ENCODE measurements around the gene CYP2C19. TPM values are rescaled to one million over a fixed set of nuclear protein-coding genes. Genes with fewer than 3 reads are reported as not detected.
"Not testable (repeated sequence)": the region's sequence is repeated elsewhere in the genome, so short reads cannot be mapped to it uniquely, and the experiment has no call there.

CYP2C19 gene
- total and polyA plus RNA-seq, 11 donors: not detected

DNA sequence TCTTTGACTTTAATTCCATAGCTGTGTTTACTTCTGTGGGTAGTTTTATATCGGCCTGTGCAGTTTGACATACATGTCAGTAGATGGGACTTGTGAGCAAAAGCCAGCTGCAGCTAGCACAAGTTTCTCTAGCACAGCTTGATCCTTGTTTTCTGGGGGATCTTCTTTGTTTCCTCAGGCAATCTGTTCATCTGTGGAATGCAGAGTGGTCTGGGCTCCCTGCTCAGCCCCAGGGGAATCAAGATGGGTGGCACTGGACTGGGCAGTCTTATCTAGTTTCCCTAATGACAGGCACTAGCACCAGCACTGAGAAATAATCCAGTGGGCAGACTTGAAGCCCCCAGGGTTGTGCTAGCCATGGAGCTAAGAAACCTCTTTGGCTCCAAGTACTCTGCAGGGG lies 40.8 kb downstream of the CYP2C19 start:
- WGBS, 4 donors: 65 to 75% (median 69%) methylated on average over 1 of the region's 1 CpG
- no peaks in the 10 kb centered on the region for H3K4me1 ChIP-seq
- TF ChIP-seq POLR2A (IDR thresholded peaks at IDR 0.05): no peak
- TF ChIP-seq, protein P1, sequence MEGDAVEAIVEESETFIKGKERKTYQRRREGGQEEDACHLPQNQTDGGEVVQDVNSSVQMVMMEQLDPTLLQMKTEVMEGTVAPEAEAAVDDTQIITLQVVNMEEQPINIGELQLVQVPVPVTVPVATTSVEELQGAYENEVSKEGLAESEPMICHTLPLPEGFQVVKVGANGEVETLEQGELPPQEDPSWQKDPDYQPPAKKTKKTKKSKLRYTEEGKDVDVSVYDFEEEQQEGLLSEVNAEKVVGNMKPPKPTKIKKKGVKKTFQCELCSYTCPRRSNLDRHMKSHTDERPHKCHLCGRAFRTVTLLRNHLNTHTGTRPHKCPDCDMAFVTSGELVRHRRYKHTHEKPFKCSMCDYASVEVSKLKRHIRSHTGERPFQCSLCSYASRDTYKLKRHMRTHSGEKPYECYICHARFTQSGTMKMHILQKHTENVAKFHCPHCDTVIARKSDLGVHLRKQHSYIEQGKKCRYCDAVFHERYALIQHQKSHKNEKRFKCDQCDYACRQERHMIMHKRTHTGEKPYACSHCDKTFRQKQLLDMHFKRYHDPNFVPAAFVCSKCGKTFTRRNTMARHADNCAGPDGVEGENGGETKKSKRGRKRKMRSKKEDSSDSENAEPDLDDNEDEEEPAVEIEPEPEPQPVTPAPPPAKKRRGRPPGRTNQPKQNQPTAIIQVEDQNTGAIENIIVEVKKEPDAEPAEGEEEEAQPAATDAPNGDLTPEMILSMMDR (IDR thresholded peaks at IDR 0.05): no peak

DNA sequence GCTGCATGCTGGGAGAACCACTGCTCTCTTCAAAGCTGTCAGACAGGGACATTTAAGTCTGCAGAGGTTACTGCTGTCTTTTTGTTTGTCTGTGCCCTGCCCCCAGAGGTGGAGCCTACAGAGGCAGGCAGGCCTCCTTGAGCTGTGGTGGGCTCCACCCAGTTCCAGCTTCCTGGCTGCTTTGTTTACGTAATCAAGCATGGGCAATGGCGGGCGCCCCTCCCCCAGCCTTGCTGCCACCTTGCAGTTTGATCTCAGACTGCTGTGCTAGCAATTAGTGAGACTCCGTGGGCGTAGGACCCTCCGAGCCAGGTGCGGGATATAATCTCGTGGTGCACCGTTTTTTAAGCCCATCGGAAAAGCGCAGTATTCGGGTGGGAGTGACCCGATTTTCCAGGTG lies 67.5 kb downstream of the CYP2C19 start:
- DNase-seq; ATAC-seq; H3K4me3 ChIP-seq; H3K36me3 ChIP-seq; intact Hi-C loops (cut with DNase I); H3K27me3 ChIP-seq; H3K27ac ChIP-seq; H3K4me1 ChIP-seq: not testable (repeated sequence)
- 86 to 92% (median 90%) methylated on average over 10 to 13 of the region's 13 CpGs for WGBS, 4 donors
- peaks cover 0 to 28% (median 0%) of the 10 kb centered on the region in 12 donors for H3K9me3 ChIP-seq

More for the DNA sequence above, 40.8 kb downstream of the CYP2C19 start:
- intact Hi-C loops (cut with DNase I): no loop called here
- peaks cover 0 to 9% (median 0%) of the 10 kb centered on the region in 12 donors for H3K9me3 ChIP-seq
- no peak overlapping the region for H3K27ac ChIP-seq
- ATAC-seq: no peak
- DNase-seq: no peak
- no peaks in the 10 kb centered on the region for H3K36me3 ChIP-seq
- no peak overlapping the region for H3K4me3 ChIP-seq
- H3K27me3 ChIP-seq: no peaks in the 10 kb centered on the region

DNA sequence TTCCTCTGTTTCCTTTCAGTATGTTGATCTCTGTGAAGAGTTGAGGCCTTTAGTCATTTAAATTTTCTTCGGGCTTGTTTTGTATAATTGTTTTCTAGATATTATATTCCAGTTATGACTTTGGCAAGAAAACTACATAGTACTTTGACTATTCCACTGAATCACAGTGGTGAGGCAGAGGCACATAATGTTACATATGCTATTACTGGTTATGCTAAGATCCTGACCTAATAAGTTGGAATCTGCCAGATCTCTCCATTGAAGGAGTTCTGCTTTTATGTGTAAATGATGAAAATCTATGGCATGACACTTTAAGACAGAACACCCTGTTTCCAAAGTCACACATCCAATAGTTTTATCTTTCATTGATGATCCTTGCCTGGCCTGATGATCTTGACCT lies 83.7 kb downstream of the CYP2C19 start:
- Histone ChIP-seq H3K27me3 (no peaks in the 10 kb centered on the region), H3K27ac (no peak overlapping the region), H3K9me3 (peaks cover 0 to 7% (median 0%) of the 10 kb centered on the region in 12 donors), H3K4me1 (no peaks in the 10 kb centered on the region), H3K36me3 (no peaks in the 10 kb centered on the region), H3K4me3 (no peak overlapping the region)
- DNase-seq (no peak), ATAC-seq (no peak)
- WGBS, 4 donors: 51 to 58% (median 57%) methylated on average over 1 of the region's 1 CpG
- TF ChIP-seq POLR2A (IDR thresholded peaks at IDR 0.05): no peak
- TF ChIP-seq, protein P1 (IDR thresholded peaks at IDR 0.05): no peak
- intact Hi-C loops (cut with DNase I): no loop called here

DNA sequence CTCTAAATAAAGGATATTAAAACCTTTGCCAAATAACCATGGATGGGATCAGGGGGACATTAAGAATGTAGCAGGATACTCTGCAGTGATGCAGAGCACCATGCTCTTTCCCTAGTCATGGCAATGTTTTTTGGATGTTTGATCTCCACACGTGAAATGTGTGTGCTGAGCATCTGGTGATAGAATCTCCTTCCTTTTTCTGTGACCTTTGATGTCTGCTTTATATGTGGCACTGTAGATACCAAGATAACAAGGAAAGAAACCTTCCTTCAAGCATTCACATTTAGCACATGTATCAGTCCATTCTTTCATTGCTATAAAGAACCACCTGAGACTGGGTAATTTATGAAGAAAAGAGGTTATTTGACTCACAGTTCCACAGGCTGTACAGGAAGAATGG lies 88.3 kb downstream of the CYP2C19 start:
- Histone ChIP-seq H3K36me3 (no peaks in the 10 kb centered on the region), H3K9me3 (peaks cover 0 to 7% (median 0%) of the 10 kb centered on the region in 12 donors), H3K27ac (no peak overlapping the region), H3K27me3 (no peaks in the 10 kb centered on the region), H3K4me3 (no peak overlapping the region), H3K4me1 (no peaks in the 10 kb centered on the region)
- TF ChIP-seq, protein P1 (IDR thresholded peaks at IDR 0.05): no peak
- no peak for TF ChIP-seq POLR2A (IDR thresholded peaks at IDR 0.05)
- ATAC-seq (no peak), DNase-seq (no peak)
- 25 to 52% (median 34%) methylated on average over 1 of the region's 1 CpG for WGBS, 4 donors
- intact Hi-C loops (cut with DNase I): no loop called here

DNA sequence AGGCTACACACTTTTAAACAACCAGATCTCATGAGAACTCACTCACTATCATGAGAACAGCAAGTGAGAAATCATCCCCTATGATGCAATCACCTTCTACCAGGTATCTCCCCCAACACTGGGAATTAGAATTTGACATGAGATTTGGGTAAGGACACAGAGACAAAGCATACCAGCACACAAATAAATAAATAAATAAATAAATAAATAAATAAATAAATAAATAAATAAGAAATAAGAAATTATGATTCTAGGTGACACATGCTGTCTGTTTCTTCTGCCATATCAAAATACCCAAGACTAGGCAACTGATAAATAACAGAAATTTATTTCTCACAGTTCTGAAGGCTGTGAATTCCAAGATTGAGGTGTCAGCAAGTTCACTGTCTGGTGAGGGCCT lies 88.8 kb downstream of the CYP2C19 start:
- no peak overlapping the region for H3K4me3 ChIP-seq
- no peak for DNase-seq
- H3K27ac ChIP-seq: no peak overlapping the region
- no peaks in the 10 kb centered on the region for H3K27me3 ChIP-seq
- no peaks in the 10 kb centered on the region for H3K4me1 ChIP-seq
- intact Hi-C loops (cut with DNase I): no loop called here
- H3K36me3 ChIP-seq: no peaks in the 10 kb centered on the region
- peaks cover 0 to 7% (median 0%) of the 10 kb centered on the region in 12 donors for H3K9me3 ChIP-seq
- TF ChIP-seq, protein P1 (IDR thresholded peaks at IDR 0.05): no peak
- no peak for TF ChIP-seq POLR2A (IDR thresholded peaks at IDR 0.05)
- ATAC-seq: no peak

Data from heart left ventricle (tissue), 16 donors.